Sigmoid colon (tissue), 7 donors: ENCODE results near the gene MCCC2. TPM values are rescaled to one million over a fixed set of nuclear protein-coding genes. Genes with fewer than 3 reads are reported as not detected.
"Not testable (repeated sequence)": the region's sequence is repeated elsewhere in the genome, so short reads cannot be mapped to it uniquely, and the experiment has no call there.

Experiments
- DNase-seq: peaks from one replicate; pipeline ENCODE4 v3.0.0-alpha.2; 2019
- H3K27ac ChIP-seq, 4 donors: fragments of 200-600 bp; sonication (generic); one replicate each; pipeline ENCODE4 v1.5.1; 2016 to 2019; ENCODE audit warnings: mild to moderate bottlenecking in 1 of 4
- H3K27me3 ChIP-seq, 3 donors: fragments of 200-600 bp; sonication (generic); one replicate each; pipeline ENCODE4 v1.5.1; 2019; ENCODE audit warnings: mild to moderate bottlenecking in 1 of 3
- H3K36me3 ChIP-seq, 4 donors: fragments of 200-600 bp; sonication (generic); one replicate each; pipeline ENCODE4 v1.5.1; 2016 to 2019
- H3K4me1 ChIP-seq, 4 donors: fragments of 200-600 bp; sonication (generic); one replicate each; pipeline ENCODE4 v1.5.1; 2017 to 2019
- H3K4me3 ChIP-seq, 4 donors: fragments of 200-600 bp; sonication (generic); one replicate each; pipeline ENCODE4 v1.5.1; 2017 to 2019; ENCODE audit warnings: mild to moderate bottlenecking in 2 of 4, moderate library complexity in 1 of 4
- H3K9me3 ChIP-seq, 4 donors: fragments of 200-600 bp in 3 of 4; sonication (generic) in 3 of 4; one replicate each; pipeline versions ENCODE4 v1.5.1 to v1.6.1; 2013 to 2019
- EP300 ChIP-seq, 4 donors: sonication (generic); formaldehyde crosslinking; IDR thresholded peaks; one replicate each; pipeline ENCODE4 v1.6.1; 2017; ENCODE audit warnings: antibody characterized with exemption in 4 of 4
- POLR2A ChIP-seq, 2 donors: fragments of 450-650 bp; IDR thresholded peaks; one replicate each; pipeline ENCODE4 v1.6.1; 2016; ENCODE audit warnings: antibody characterized with exemption in 2 of 2, mild to moderate bottlenecking in 2 of 2, moderate library complexity in 2 of 2
- POLR2AphosphoS5 ChIP-seq, 4 donors: sonication (generic); formaldehyde crosslinking; IDR thresholded peaks; one replicate each; pipeline ENCODE4 v1.6.1; 2017; ENCODE audit warnings: antibody characterized with exemption in 4 of 4
- WGBS, 2 donors: extraction: QIAGEN DNeasy Blood & Tissue Kit; methylation state at CpG; one replicate each; pipeline ENCODE4 v1.1.7; 2013; 5-methylcytosine and 5-hydroxymethylcytosine counted together
- intact Hi-C: fragments of 100-400 bp; cut with DNase I; formaldehyde crosslinking; loops from one replicate; pipeline ENCODE4 v1.15.1; 2023
- polyA plus RNA-seq, 3 donors: library from polyadenylated mRNA; stranded (reverse); fragments of 200-250 nt; gene quantifications; one replicate each; pipeline ENCODE4 v1.2.3, GENCODE V29; 2013
- total RNA-seq, 4 donors: library from RNA; depleted of rRNA; stranded (reverse); fragments of >200 nt; gene quantifications; one replicate each; pipeline ENCODE4 v1.1.0, GENCODE V29; 2016
- TF ChIP-seq, protein P1 (sequence below), 4 experiments: fragments of 450-650 bp in 3 of 4; fragments of 200-600 bp in 1 of 4; IDR thresholded peaks; one replicate each; pipeline ENCODE4 v1.5.1; 2016 to 2019; ENCODE audit warnings: antibody characterized with exemption in 4 of 4, mild to moderate bottlenecking in 3 of 4, moderate library complexity in 2 of 4
- donor health status: healthy with polysubstance abuse.
- donor health status: Bipolar disorder and iron deficiency.
- donor health status: healthy.

MCCC2 gene
- total and polyA plus RNA-seq, 7 donors: 17.6 to 44.2 (median 23.8) TPM

GRCh38 chr5:71633255-71634155 lies 46.4 kb downstream of the MCCC2 start:
- Histone ChIP-seq H3K36me3 (peaks cover 0 to 46% (median 5%) of the 10 kb centered on the region in 4 donors), H3K27me3 (no peaks in the 10 kb centered on the region), H3K27ac (no peak overlapping the region), H3K4me3 (no peak overlapping the region), H3K9me3 (no peaks in the 10 kb centered on the region), H3K4me1 (peaks cover 0 to 21% (median 6%) of the 10 kb centered on the region in 4 donors)
- WGBS, 2 donors: 60 to 70% methylated on average over 2 of the region's 2 CpGs
- TF ChIP-seq POLR2A (IDR thresholded peaks at IDR 0.05) (no peak), EP300 (IDR thresholded peaks at IDR 0.05) (no peak), POLR2AphosphoS5 (IDR thresholded peaks at IDR 0.05) (no peak)
- TF ChIP-seq, protein P1, sequence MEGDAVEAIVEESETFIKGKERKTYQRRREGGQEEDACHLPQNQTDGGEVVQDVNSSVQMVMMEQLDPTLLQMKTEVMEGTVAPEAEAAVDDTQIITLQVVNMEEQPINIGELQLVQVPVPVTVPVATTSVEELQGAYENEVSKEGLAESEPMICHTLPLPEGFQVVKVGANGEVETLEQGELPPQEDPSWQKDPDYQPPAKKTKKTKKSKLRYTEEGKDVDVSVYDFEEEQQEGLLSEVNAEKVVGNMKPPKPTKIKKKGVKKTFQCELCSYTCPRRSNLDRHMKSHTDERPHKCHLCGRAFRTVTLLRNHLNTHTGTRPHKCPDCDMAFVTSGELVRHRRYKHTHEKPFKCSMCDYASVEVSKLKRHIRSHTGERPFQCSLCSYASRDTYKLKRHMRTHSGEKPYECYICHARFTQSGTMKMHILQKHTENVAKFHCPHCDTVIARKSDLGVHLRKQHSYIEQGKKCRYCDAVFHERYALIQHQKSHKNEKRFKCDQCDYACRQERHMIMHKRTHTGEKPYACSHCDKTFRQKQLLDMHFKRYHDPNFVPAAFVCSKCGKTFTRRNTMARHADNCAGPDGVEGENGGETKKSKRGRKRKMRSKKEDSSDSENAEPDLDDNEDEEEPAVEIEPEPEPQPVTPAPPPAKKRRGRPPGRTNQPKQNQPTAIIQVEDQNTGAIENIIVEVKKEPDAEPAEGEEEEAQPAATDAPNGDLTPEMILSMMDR (IDR thresholded peaks at IDR 0.05): no peak
- no peak for DNase-seq
- intact Hi-C loops: no loop called here

GRCh38 chr5:71637133-71637532 lies 50.0 kb downstream of the MCCC2 start:
- no peaks in the 10 kb centered on the region for H3K9me3 ChIP-seq
- H3K4me1 ChIP-seq: peaks cover 0 to 7% (median 0%) of the 10 kb centered on the region in 4 donors
- TF ChIP-seq, protein P1 (IDR thresholded peaks at IDR 0.05): no peak
- TF ChIP-seq EP300 (IDR thresholded peaks at IDR 0.05) (no peak), POLR2AphosphoS5 (IDR thresholded peaks at IDR 0.05) (no peak), POLR2A (IDR thresholded peaks at IDR 0.05) (no peak)
- H3K27ac ChIP-seq: no peak overlapping the region
- no peak overlapping the region for H3K4me3 ChIP-seq
- no peaks in the 10 kb centered on the region for H3K27me3 ChIP-seq
- DNase-seq: no peak
- H3K36me3 ChIP-seq: peaks cover 0 to 74% (median 7%) of the 10 kb centered on the region in 4 donors
- intact Hi-C loops: no loop called here

- peaks cover 0 to 65% (median 7%) of the 10 kb centered on the region in 4 donors for H3K36me3 ChIP-seq
- intact Hi-C loops: no loop called here
- H3K9me3 ChIP-seq: no peaks in the 10 kb centered on the region
- DNase-seq: no peak
- no peak overlapping the region for H3K4me3 ChIP-seq
- no peaks in the 10 kb centered on the region for H3K27me3 ChIP-seq
- 95 to 98% methylated on average over 3 of the region's 3 CpGs for WGBS, 2 donors
- no peaks in the 10 kb centered on the region for H3K4me1 ChIP-seq
- H3K27ac ChIP-seq: no peak overlapping the region
- no peak for TF ChIP-seq POLR2A (IDR thresholded peaks at IDR 0.05)
- TF ChIP-seq, protein P1 (IDR thresholded peaks at IDR 0.05): no peak
- TF ChIP-seq EP300 (IDR thresholded peaks at IDR 0.05): no peak
- TF ChIP-seq POLR2AphosphoS5 (IDR thresholded peaks at IDR 0.05): no peak
Measured at GRCh38 chr5:71640408-71640807, 53.3 kb downstream of the MCCC2 start.

DNA sequence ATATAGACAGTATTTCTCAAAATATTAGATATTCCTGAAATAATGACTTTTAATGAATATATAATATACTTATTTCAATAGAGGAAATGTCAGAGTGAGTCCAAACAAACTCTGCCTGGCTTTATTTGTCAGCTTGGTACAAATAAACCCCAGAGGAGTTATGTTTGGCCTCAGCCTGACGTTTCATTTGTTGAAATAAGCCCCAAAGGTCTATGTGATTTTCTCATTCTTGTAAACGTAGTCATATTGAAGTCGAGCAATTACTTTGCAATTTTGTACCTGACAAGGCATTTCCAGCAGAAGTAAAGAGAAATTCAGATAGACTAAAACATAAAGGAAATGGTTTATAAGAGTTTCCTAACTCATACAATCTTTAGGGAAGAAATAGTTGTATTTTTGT lies 57.9 kb downstream of the MCCC2 start:
- 83% methylated on average over 3 of the region's 3 CpGs for WGBS, 2 donors
- Histone ChIP-seq H3K27ac (no peak overlapping the region), H3K27me3 (no peaks in the 10 kb centered on the region), H3K4me1 (no peaks in the 10 kb centered on the region), H3K4me3 (no peak overlapping the region), H3K36me3 (peaks cover 5 to 61% (median 12%) of the 10 kb centered on the region in 4 donors), H3K9me3 (no peaks in the 10 kb centered on the region)
- intact Hi-C loops: no loop called here
- DNase-seq: no peak
- TF ChIP-seq POLR2AphosphoS5 (IDR thresholded peaks at IDR 0.05): no peak

GRCh38 chr5:71650940-71651339 lies 63.8 kb downstream of the MCCC2 start:
- DNase-seq, H3K4me3 ChIP-seq, H3K27me3 ChIP-seq, H3K27ac ChIP-seq, intact Hi-C loops, H3K9me3 ChIP-seq: not testable (repeated sequence)
- WGBS, 2 donors: 94 to 97% methylated on average over 3 of the region's 3 CpGs
- peaks cover 0 to 10% (median 9%) of the 10 kb centered on the region in 4 donors for H3K4me1 ChIP-seq
- H3K36me3 ChIP-seq: peaks cover 3 to 64% (median 9%) of the 10 kb centered on the region in 4 donors
